IMR-90 (cell line): ENCODE data around the gene USP16. TPM values are rescaled to one million over a fixed set of nuclear protein-coding genes. Genes with fewer than 3 reads are reported as not detected.
A peak's percentile ranks its signal among the peaks of the same experiment; 100 is the strongest.

ENCODE experiments used
- ATAC-seq: fragments of 200-7000 bp; cut with Tn5 transposase; 2 replicates; pipeline ENCODE4 v1.9.1; 2020; ENCODE audit warnings: low read depth, mild to moderate bottlenecking, moderate library complexity
- BruUV-seq: library from RNA; stranded (reverse); fragments of 400-500 nt; replicated peaks from 2 replicates; lab custom pipeline; 2021; lab: Mats Ljungman, UMichigan
- CTCF ChIA-PET: fragments of 300-600 bp; formaldehyde crosslinking; extraction: SDS; loops from one replicate; lab custom pipeline; 2021; ENCODE audit warnings: antibody characterized with exemption; lab: Yijun Ruan, JAX
- POLR2A ChIA-PET: fragments of 300-600 bp; sonication (Branson Sonifier 250); formaldehyde crosslinking; loops from one replicate; lab custom pipeline; 2022; ENCODE audit warnings: antibody characterized with exemption; ENCODE audit not compliant: unreplicated experiment; lab: Charles Lee
- DNase-seq: peaks from one replicate; pipeline ENCODE4 v3.0.0; 2013
- H2AFZ ChIP-seq: replicated peaks from 2 replicates; pipeline ENCODE3; 2013; ENCODE audit warnings: low read length, mild to moderate bottlenecking; ENCODE audit not compliant: poor library complexity
- H2AK5ac ChIP-seq: 2 replicates; pipeline ENCODE4 v1.6.1; 2013; ENCODE audit warnings: low read depth, low read length, inconsistent platforms
- H2AK9ac ChIP-seq: replicated peaks from 2 replicates; pipeline ENCODE3; 2013; ENCODE audit warnings: mild to moderate bottlenecking, low read depth, low read length, moderate library complexity; ENCODE audit not compliant: poor library complexity
- H2BK120ac ChIP-seq: 2 replicates; pipeline ENCODE4 v1.6.1; 2013; ENCODE audit warnings: low read depth, low read length, inconsistent platforms
- H2BK15ac ChIP-seq: 3 replicates; pipeline ENCODE4 v1.6.1; 2013; ENCODE audit warnings: low read depth, low read length, inconsistent platforms
- H2BK20ac ChIP-seq: 2 replicates; pipeline ENCODE4 v1.6.1; 2013; ENCODE audit warnings: low read depth, mild to moderate bottlenecking, inconsistent platforms, low read length, moderate library complexity
- H2BK5ac ChIP-seq: 2 replicates; pipeline ENCODE4 v1.6.1; 2013; ENCODE audit warnings: mild to moderate bottlenecking, low read depth, low read length, inconsistent platforms; ENCODE audit not compliant: poor library complexity, severe bottlenecking
- H3K14ac ChIP-seq: replicated peaks from 2 replicates; pipeline ENCODE4 v1.6.1; 2013; ENCODE audit warnings: low read depth, low read length, inconsistent platforms
- H3K18ac ChIP-seq: 2 replicates; pipeline ENCODE4 v1.6.1; 2013; ENCODE audit warnings: low read depth, low read length, control low read depth
- H3K23ac ChIP-seq: 2 replicates; pipeline ENCODE4 v1.6.1; 2013; ENCODE audit warnings: low read depth, low read length, inconsistent platforms
- H3K27ac ChIP-seq: 2 replicates; pipeline ENCODE4 v1.5.1; 2013; ENCODE audit warnings: mild to moderate bottlenecking, control low read depth, low read length; ENCODE audit not compliant: insufficient read depth
- H3K27me3 ChIP-seq: 2 replicates; pipeline ENCODE4 v1.6.1; 2013; ENCODE audit warnings: low read length; ENCODE audit not compliant: control insufficient read depth, insufficient read depth
- H3K36me3 ChIP-seq: 2 replicates; pipeline ENCODE4 v1.6.1; 2013; ENCODE audit warnings: low read length, mixed read lengths; ENCODE audit not compliant: control insufficient read depth, insufficient read depth
- H3K4ac ChIP-seq: 2 replicates; pipeline ENCODE4 v1.6.1; 2013; ENCODE audit warnings: low read depth, low read length, inconsistent platforms
- H3K4me1 ChIP-seq: 2 replicates; pipeline ENCODE4 v1.6.1; 2013; ENCODE audit warnings: low read length, mixed read lengths; ENCODE audit not compliant: control insufficient read depth, insufficient read depth
- H3K4me2 ChIP-seq: 2 replicates; pipeline ENCODE4 v1.6.1; 2013; ENCODE audit warnings: low read depth, mild to moderate bottlenecking, control low read depth, low read length, moderate library complexity
- H3K4me3 ChIP-seq: 2 replicates; pipeline ENCODE4 v1.5.1; 2013; ENCODE audit warnings: low read depth, mild to moderate bottlenecking, control low read depth, low read length, moderate library complexity; ENCODE audit not compliant: insufficient read depth
- H3K56ac ChIP-seq: 2 replicates; pipeline ENCODE4 v1.6.1; 2013; ENCODE audit warnings: low read length, inconsistent platforms; ENCODE audit not compliant: insufficient read depth; ENCODE audit errors: extremely low read depth
- H3K79me1 ChIP-seq, 2 experiments: 2 replicates each; pipeline ENCODE4 v1.6.1; 2013; ENCODE audit warnings: low read length in 2 of 2, inconsistent platforms in 1 of 2, low read depth in 1 of 2
- H3K9ac ChIP-seq: 2 replicates; pipeline ENCODE4 v1.6.1; 2013; ENCODE audit warnings: low read depth, low read length, control low read depth
- H3K9me1 ChIP-seq: 2 replicates; pipeline ENCODE4 v1.6.1; 2013; ENCODE audit warnings: low read length, inconsistent platforms; ENCODE audit not compliant: insufficient read depth
- H3K9me3 ChIP-seq: 2 replicates; pipeline ENCODE4 v1.6.1; 2013; ENCODE audit warnings: low read length; ENCODE audit not compliant: control insufficient read depth, insufficient read depth
- H4K20me1 ChIP-seq: 2 replicates; pipeline ENCODE4 v1.6.1; 2013; ENCODE audit warnings: low read length, inconsistent platforms; ENCODE audit not compliant: insufficient read depth
- H4K5ac ChIP-seq: 2 replicates; pipeline ENCODE4 v1.6.1; 2013; ENCODE audit warnings: mild to moderate bottlenecking, low read depth, low read length, control low read depth
- H4K8ac ChIP-seq, 2 experiments: 2 replicates each; pipeline ENCODE4 v1.6.1; 2013; ENCODE audit warnings: low read depth in 2 of 2, low read length in 2 of 2, control low read depth in 1 of 2, inconsistent platforms in 1 of 2
- H4K91ac ChIP-seq: 2 replicates; pipeline ENCODE4 v1.6.1; 2013; ENCODE audit warnings: low read depth, low read length, inconsistent platforms; ENCODE audit not compliant: insufficient read depth
- CEBPB ChIP-seq: IDR thresholded peaks from 2 replicates; pipeline ENCODE4 v1.6.1; 2012; ENCODE audit warnings: low read depth, low read length, improper control_type of control experiment
- FOS ChIP-seq: fragments of 150-350 bp; IDR thresholded peaks from 2 replicates; pipeline ENCODE4 v1.6.1; 2016; ENCODE audit warnings: low read depth, low read length
- RAD21 ChIP-seq: IDR thresholded peaks from 2 replicates; pipeline ENCODE4 v1.6.1; 2012; ENCODE audit warnings: low read length, improper control_type of control experiment
- SMC3 ChIP-seq: fragments of 150-350 bp; IDR thresholded peaks from 2 replicates; pipeline ENCODE4 v1.6.1; 2016; ENCODE audit warnings: low read depth, mild to moderate bottlenecking, antibody characterized with exemption, low read length, moderate library complexity
- WGBS, 2 experiments: methylation state at CpG; one replicate each; pipeline versions ENCODE4 v1.1.5 to v1.1.7; 2013; ENCODE audit warnings: missing lambda C conversion rate in 2 of 2; ENCODE audit not compliant: insufficient read length in 1 of 2; ENCODE audit errors: extremely low coverage in 2 of 2; 5-methylcytosine and 5-hydroxymethylcytosine counted together
- dilution Hi-C: fragments of 300-500 bp; cut with HindIII; formaldehyde crosslinking; loops from one replicate; pipeline ENCODE4 v1.14.3; 2018; ENCODE audit warnings: low sequenced_read_pairs; ENCODE audit not compliant: unreplicated experiment
- in situ Hi-C: fragments of 300-500 bp; cut with MboI; formaldehyde crosslinking; loops from 3 replicates; pipeline ENCODE4 v1.14.3; 2019; ENCODE audit warnings: low sequenced_read_pairs, inconsistent platforms, mixed read lengths
- intact Hi-C: fragments of 100-400 bp; cut with micrococcal nuclease; formaldehyde crosslinking; loops from 2 replicates; pipeline ENCODE4 v1.10.0; 2022
- polyA plus RNA-seq, 3 experiments: library from polyadenylated mRNA; depleted of rRNA; stranded (reverse); fragments of >200 nt; gene quantifications; 2 replicates each; pipeline ENCODE4 v1.2.3, GENCODE V29; 2012; ENCODE audit warnings: low replicate concordance in 1 of 3
- total RNA-seq: library from RNA; depleted of rRNA; stranded (reverse); fragments of >200 nt; gene quantifications from 2 replicates; pipeline ENCODE4 v1.2.3, GENCODE V29; 2012
- TF ChIP-seq, protein P1 (sequence below): conservative IDR thresholded peaks from 2 replicates; pipeline ENCODE4 v1.5.1; 2012; ENCODE audit warnings: mild to moderate bottlenecking, low read depth, low read length, improper control_type of control experiment

USP16 gene
- total and polyA plus RNA-seq, 2 of the 4 experiments (the other 2 are of a cell fraction): 15.5 to 28.7 TPM

- Histone ChIP-seq H3K9me1 (peaks cover 4% of the 10 kb centered on the region; the same call in 1 of the 2 replicates), H4K8ac (peak overlapping the region; percentile 85 to 88), H3K4ac (peak overlapping the region; percentile 98), H3K18ac (peak overlapping the region; percentile 31), H2AK5ac (peak overlapping the region; percentile 98), H2BK5ac (peak overlapping the region; percentile 97), H2BK120ac (peak overlapping the region; percentile 98), H3K79me1 (peaks cover 0 to 11% of the 10 kb centered on the region in 2 experiments; a peak in 2 of 4 replicates), H3K36me3 (no peaks in the 10 kb centered on the region), H3K4me3 (no peak overlapping the region), H3K9me3 (no peaks in the 10 kb centered on the region), H3K23ac (peak overlapping the region; percentile 90), H2AK9ac (peak overlapping the region; percentile 96), H3K27ac (peak overlapping the region; percentile 69), H4K20me1 (no peaks in the 10 kb centered on the region), H2BK20ac (peak overlapping the region; percentile 99), H3K4me2 (0 out of 2 replicates have a peak overlapping the region, but pooled peaks have one; percentile 8), H3K14ac (peak overlapping the region; percentile 88), H3K9ac (0 out of 2 replicates have a peak overlapping the region, but pooled peaks have one; percentile 5), H4K91ac (peak overlapping the region; percentile 99), H2BK15ac (peak overlapping the region; percentile 99; the same call in 2 of the 3 replicates), H3K4me1 (peaks cover 17% of the 10 kb centered on the region), H4K5ac (peak overlapping the region; percentile 65), H3K27me3 (no peaks in the 10 kb centered on the region), H3K56ac (peak overlapping the region; percentile 65), H2AFZ (peak overlapping the region; percentile 91)
- in situ Hi-C loops (loop anchor here (25.0 kb wide), 1 partner anchor 1995 kb away; no protein-coding TSS in a partner anchor), intact Hi-C loops (loop anchor here (1.0 to 5.0 kb wide), 7 partner anchors 55 to 1995 kb away; no protein-coding TSS in a partner anchor), dilution Hi-C loops (no loop called here)
- TF ChIP-seq, protein P1, sequence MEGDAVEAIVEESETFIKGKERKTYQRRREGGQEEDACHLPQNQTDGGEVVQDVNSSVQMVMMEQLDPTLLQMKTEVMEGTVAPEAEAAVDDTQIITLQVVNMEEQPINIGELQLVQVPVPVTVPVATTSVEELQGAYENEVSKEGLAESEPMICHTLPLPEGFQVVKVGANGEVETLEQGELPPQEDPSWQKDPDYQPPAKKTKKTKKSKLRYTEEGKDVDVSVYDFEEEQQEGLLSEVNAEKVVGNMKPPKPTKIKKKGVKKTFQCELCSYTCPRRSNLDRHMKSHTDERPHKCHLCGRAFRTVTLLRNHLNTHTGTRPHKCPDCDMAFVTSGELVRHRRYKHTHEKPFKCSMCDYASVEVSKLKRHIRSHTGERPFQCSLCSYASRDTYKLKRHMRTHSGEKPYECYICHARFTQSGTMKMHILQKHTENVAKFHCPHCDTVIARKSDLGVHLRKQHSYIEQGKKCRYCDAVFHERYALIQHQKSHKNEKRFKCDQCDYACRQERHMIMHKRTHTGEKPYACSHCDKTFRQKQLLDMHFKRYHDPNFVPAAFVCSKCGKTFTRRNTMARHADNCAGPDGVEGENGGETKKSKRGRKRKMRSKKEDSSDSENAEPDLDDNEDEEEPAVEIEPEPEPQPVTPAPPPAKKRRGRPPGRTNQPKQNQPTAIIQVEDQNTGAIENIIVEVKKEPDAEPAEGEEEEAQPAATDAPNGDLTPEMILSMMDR: peak; percentile 40
- TF ChIP-seq RAD21 (peak; percentile 46), SMC3 (peak; percentile 30; the same call in 1 of the 2 replicates), FOS (no peak), CEBPB (no peak)
- DNase-seq (peak; percentile 73), ATAC-seq (peak; percentile 57)
- 90% methylated on average over 3 of the region's 9 CpGs; no CpG with 5 or more reads in 1 of the 2 experiments for WGBS, 2 experiments
- ChIA-PET POLR2A (interaction anchor here (0.6 kb wide), 1 partner anchor 52 kb away, joined by 4 read pairs; no protein-coding TSS in a partner anchor), CTCF (interaction anchor here (0.5 to 2.3 kb wide), 5 partner anchors 72 to 627 kb away, joined by 3 to 9 read pairs (median 3); no protein-coding TSS in a partner anchor)
- no TSS peak for BruUV-seq
These were observed 67.9 kb downstream of the USP16 start for GRCh38 chr21:29092102-29092959.
